GM10266 (cell line): ENCODE data around the gene DNASE1.
"Not testable (repeated sequence)": the region's sequence is repeated elsewhere in the genome, so short reads cannot be mapped to it uniquely, and the experiment has no call there.

ENCODE experiments used
- DNase-seq: peaks from one replicate; pipeline ENCODE4 v3.0.0; 2012; ENCODE audit errors: extremely low spot score
- TF ChIP-seq, protein P1 (sequence below): IDR thresholded peaks from 2 replicates; pipeline ENCODE4 v1.5.1; 2012; ENCODE audit warnings: mild to moderate bottlenecking, low read depth; ENCODE audit not compliant: control insufficient read depth, insufficient read depth; ENCODE audit errors: missing control alignments

DNASE1 gene, protein sequence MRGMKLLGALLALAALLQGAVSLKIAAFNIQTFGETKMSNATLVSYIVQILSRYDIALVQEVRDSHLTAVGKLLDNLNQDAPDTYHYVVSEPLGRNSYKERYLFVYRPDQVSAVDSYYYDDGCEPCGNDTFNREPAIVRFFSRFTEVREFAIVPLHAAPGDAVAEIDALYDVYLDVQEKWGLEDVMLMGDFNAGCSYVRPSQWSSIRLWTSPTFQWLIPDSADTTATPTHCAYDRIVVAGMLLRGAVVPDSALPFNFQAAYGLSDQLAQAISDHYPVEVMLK

GRCh38 chr16:3654249-3654991, at the start of gene DNASE1:
TSS of gene DNASE1 (plus strand) at chr16:3654691. CDS start at chr16:3655374, 683 bp downstream.
- TF ChIP-seq, protein P1, sequence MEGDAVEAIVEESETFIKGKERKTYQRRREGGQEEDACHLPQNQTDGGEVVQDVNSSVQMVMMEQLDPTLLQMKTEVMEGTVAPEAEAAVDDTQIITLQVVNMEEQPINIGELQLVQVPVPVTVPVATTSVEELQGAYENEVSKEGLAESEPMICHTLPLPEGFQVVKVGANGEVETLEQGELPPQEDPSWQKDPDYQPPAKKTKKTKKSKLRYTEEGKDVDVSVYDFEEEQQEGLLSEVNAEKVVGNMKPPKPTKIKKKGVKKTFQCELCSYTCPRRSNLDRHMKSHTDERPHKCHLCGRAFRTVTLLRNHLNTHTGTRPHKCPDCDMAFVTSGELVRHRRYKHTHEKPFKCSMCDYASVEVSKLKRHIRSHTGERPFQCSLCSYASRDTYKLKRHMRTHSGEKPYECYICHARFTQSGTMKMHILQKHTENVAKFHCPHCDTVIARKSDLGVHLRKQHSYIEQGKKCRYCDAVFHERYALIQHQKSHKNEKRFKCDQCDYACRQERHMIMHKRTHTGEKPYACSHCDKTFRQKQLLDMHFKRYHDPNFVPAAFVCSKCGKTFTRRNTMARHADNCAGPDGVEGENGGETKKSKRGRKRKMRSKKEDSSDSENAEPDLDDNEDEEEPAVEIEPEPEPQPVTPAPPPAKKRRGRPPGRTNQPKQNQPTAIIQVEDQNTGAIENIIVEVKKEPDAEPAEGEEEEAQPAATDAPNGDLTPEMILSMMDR: peak; percentile 76
- DNase-seq: peak; percentile 78

DNA sequence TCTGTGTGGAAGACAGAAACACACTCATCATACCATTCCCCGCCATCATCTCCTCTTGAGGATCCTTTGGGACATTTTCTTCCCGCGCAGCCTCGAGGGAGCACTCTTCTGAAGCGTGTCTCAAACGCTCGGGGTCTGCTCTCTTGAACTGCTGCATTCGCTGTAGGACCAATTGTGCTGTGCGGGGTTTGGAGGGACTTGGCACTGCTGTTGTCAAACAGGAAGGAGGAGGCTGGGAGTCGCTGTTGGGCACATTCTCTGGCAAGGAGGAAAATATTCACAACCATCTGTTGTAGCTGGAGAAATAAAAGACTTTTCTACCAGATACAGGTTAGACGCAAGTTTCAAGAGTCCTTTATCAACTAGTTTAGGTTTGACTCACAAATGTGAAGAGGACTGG, 48.0 kb upstream of the DNASE1 start:
- DNase-seq: no peak
- TF ChIP-seq, protein P1: no peak

DNA sequence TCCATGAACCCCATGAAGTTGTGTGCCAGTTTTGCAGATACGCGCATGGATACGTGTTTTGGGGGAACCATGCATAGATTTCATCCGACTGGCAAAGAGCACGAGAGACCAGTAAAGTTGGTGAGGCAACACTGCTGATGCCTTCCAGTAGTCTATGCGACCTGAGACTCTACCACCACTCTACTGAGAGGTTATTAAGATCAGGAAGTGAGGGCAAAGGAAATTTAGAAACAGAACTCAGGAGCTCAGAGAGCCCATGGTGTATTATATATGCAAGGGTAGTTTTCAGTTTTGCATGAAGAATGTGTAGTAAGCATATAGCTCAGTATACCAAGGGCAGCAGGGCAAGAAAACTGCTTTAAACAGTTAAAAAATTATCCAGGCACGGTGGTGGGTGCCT, 47.3 kb upstream of the DNASE1 start:
- TF ChIP-seq, protein P1: no peak
- peak; percentile 10 for DNase-seq

DNA sequence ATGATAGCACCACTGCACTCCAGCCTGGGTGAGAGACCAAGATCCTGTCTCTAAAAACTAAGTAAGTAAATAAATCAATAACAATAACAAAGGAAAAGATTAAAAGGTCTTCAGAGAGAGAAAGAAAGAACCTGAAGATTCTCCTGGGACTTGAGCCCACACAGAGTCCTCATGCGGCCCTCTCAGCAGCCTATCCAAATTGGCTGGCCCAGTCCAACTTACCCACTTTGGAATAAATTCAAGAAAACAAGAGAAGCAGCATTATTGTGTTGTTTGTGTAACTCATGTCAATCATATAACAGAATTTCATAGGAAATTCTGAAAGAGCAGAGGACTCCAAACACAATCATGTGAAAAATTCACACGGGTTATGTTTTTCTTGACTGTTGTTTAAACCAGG, 46.9 kb upstream of the DNASE1 start:
- TF ChIP-seq, protein P1: no peak
- DNase-seq: peak; percentile 3

- TF ChIP-seq, protein P1: no peak
- no peak for DNase-seq
Measured at GRCh38 chr16:3608069-3608468, 46.4 kb upstream of the DNASE1 start.

DNA sequence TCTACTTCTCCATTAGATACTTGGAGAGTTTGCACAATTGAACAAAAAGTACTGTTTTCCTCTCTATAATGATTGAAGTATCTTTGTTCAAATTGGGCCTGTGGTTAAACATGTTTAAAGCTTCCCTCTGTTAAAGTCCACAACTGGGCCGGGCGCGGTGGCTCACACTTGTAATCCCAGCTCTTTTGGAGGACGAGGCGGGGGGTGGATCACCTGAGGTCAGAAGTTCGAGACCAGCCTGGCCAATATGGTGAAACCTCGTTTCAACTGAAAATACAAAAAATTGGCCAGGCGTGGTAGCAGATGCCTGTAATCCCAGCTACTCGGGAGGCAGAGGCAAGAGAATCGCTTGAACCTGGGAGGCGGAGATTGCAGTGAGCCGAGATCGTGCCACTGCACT, 45.5 kb upstream of the DNASE1 start:
- DNase-seq: not testable (repeated sequence)

GRCh38 chr16:3609895-3610697, 44.4 kb upstream of the DNASE1 start:
- DNase-seq: no peak
- TF ChIP-seq, protein P1: no peak
